OCI-LY3 (cell line): ENCODE data around the gene TCERG1L.

Experiments used
- H2AFZ ChIP-seq: fragments of 200-600, 300-600 bp; shearing (Covaris generic); 2 replicates; pipeline ENCODE4 v1.6.0; 2014; ENCODE audit warnings: antibody characterized with exemption, low read depth, low read length
- H3K27ac ChIP-seq: fragments of 200-600, 300-600 bp; sonication (generic); 2 replicates; pipeline ENCODE4 v1.5.1; 2014; ENCODE audit warnings: mild to moderate bottlenecking, low read length, moderate library complexity, mixed read lengths
- H3K27me3 ChIP-seq: fragments of 200-600, 300-600 bp; sonication (generic); 2 replicates; pipeline ENCODE4 v1.6.1; 2014; ENCODE audit warnings: low read depth, low read length, mixed read lengths
- H3K36me3 ChIP-seq: fragments of 200-600, 300-600 bp; sonication (generic); replicated peaks from 2 replicates; pipeline ENCODE3; 2014; ENCODE audit warnings: low read depth, low read length, mixed read lengths
- H3K4me1 ChIP-seq: fragments of 300-600, 200-600 bp; sonication (generic); 2 replicates; pipeline ENCODE4 v1.6.1; 2014; ENCODE audit warnings: low read length, mixed read lengths
- H3K4me2 ChIP-seq: fragments of 200-600, 300-600 bp; sonication (generic); 2 replicates; pipeline ENCODE4 v1.6.1; 2014; ENCODE audit warnings: low read length, mixed read lengths
- H3K4me3 ChIP-seq: fragments of 300-600, 200-600 bp; sonication (generic); 2 replicates; pipeline ENCODE4 v1.5.1; 2014; ENCODE audit warnings: antibody characterized with exemption, mild to moderate bottlenecking, low read length, moderate library complexity
- H3K79me2 ChIP-seq: fragments of 300-600, 200-600 bp; shearing (Covaris generic); 2 replicates; pipeline ENCODE4 v1.6.1; 2014; ENCODE audit warnings: mild to moderate bottlenecking, low read length, mixed read lengths
- H3K9ac ChIP-seq: fragments of 300-600, 200-600 bp; shearing (Covaris generic); 2 replicates; pipeline ENCODE4 v1.6.0; 2014; ENCODE audit warnings: mild to moderate bottlenecking, low read length, moderate library complexity
- H3K9me3 ChIP-seq: fragments of 200-600, 300-600 bp; shearing (Covaris generic); 2 replicates; pipeline ENCODE4 v1.6.1; 2014; ENCODE audit warnings: low read length, mixed read lengths; ENCODE audit not compliant: insufficient read depth
- H4K20me1 ChIP-seq: fragments of 200-600, 300-600 bp; sonication (generic); 2 replicates; pipeline ENCODE4 v1.6.1; 2016; ENCODE audit warnings: low read length, mixed read lengths; ENCODE audit not compliant: insufficient read depth
- CTCF ChIP-seq: fragments of 200-600, 300-600 bp; sonication (generic); IDR thresholded peaks from 2 replicates; pipeline ENCODE4 v1.5.1; 2014; ENCODE audit warnings: antibody characterized with exemption, low read length, low read depth
- EZH2phosphoT487 ChIP-seq: fragments of 200-600 bp; shearing (Covaris generic); IDR thresholded peaks from 2 replicates; pipeline ENCODE4 v1.6.1; 2018; ENCODE audit warnings: antibody characterized with exemption, mixed run types, low read depth

The TCERG1L gene

GRCh38 chr10:131084791-131085090 is 226.8 kb downstream of the TCERG1L start:
- H4K20me1 ChIP-seq: no peaks in the 10 kb centered on the region
- H3K27me3 ChIP-seq: no peaks in the 10 kb centered on the region
- H3K4me3 ChIP-seq: no peak overlapping the region
- no peak overlapping the region for H2AFZ ChIP-seq
- H3K9me3 ChIP-seq: no peaks in the 10 kb centered on the region
- no peak overlapping the region for H3K9ac ChIP-seq
- H3K36me3 ChIP-seq: no peaks in the 10 kb centered on the region
- no peak overlapping the region for H3K27ac ChIP-seq
- H3K79me2 ChIP-seq: no peaks in the 10 kb centered on the region
- no peak overlapping the region for H3K4me2 ChIP-seq
- H3K4me1 ChIP-seq: no peaks in the 10 kb centered on the region
- TF ChIP-seq CTCF (no peak), EZH2phosphoT487 (no peak)

GRCh38 chr10:131083915-131084790 is 227.4 kb downstream of the TCERG1L start:
- Histone ChIP-seq H3K9ac (no peak overlapping the region), H3K27ac (no peak overlapping the region), H4K20me1 (no peaks in the 10 kb centered on the region), H3K4me3 (no peak overlapping the region), H3K36me3 (no peaks in the 10 kb centered on the region), H3K9me3 (no peaks in the 10 kb centered on the region), H2AFZ (no peak overlapping the region), H3K79me2 (no peaks in the 10 kb centered on the region), H3K4me2 (no peak overlapping the region), H3K27me3 (no peaks in the 10 kb centered on the region), H3K4me1 (no peaks in the 10 kb centered on the region)
- TF ChIP-seq CTCF (no peak), EZH2phosphoT487 (no peak)

GRCh38 chr10:131082991-131083481 is 228.5 kb downstream of the TCERG1L start:
- no peak overlapping the region for H3K9ac ChIP-seq
- TF ChIP-seq EZH2phosphoT487 (no peak), CTCF (no peak)
- H3K9me3 ChIP-seq: no peaks in the 10 kb centered on the region
- H3K4me2 ChIP-seq: no peak overlapping the region
- no peaks in the 10 kb centered on the region for H3K36me3 ChIP-seq
- no peak overlapping the region for H3K4me3 ChIP-seq
- no peaks in the 10 kb centered on the region for H3K27me3 ChIP-seq
- H4K20me1 ChIP-seq: no peaks in the 10 kb centered on the region
- H3K27ac ChIP-seq: no peak overlapping the region
- H2AFZ ChIP-seq: no peak overlapping the region
- H3K4me1 ChIP-seq: no peaks in the 10 kb centered on the region
- H3K79me2 ChIP-seq: no peaks in the 10 kb centered on the region

GRCh38 chr10:131082201-131082850 is 229.2 kb downstream of the TCERG1L start:
- H4K20me1 ChIP-seq: no peaks in the 10 kb centered on the region
- no peaks in the 10 kb centered on the region for H3K79me2 ChIP-seq

More at GRCh38 chr10:131082201-131082850, 229.2 kb downstream of the TCERG1L start:
- TF ChIP-seq CTCF: no peak
- TF ChIP-seq EZH2phosphoT487: no peak
- Histone ChIP-seq H3K4me2 (no peak overlapping the region), H3K4me3 (no peak overlapping the region), H3K36me3 (no peaks in the 10 kb centered on the region), H3K27me3 (no peaks in the 10 kb centered on the region), H3K27ac (no peak overlapping the region), H3K4me1 (no peaks in the 10 kb centered on the region), H3K9ac (no peak overlapping the region), H3K9me3 (no peaks in the 10 kb centered on the region), H2AFZ (no peak overlapping the region)
